Dedifferentiated amniotic fluid mesenchymal stem cell (primary cell): ENCODE measurements around the gene CEP128.

ENCODE experiments used
- DNase-seq: peaks from one replicate; pipeline ENCODE4 v3.0.0-alpha.2; 2016; ENCODE audit errors: extremely low spot score

The CEP128 gene

DNA sequence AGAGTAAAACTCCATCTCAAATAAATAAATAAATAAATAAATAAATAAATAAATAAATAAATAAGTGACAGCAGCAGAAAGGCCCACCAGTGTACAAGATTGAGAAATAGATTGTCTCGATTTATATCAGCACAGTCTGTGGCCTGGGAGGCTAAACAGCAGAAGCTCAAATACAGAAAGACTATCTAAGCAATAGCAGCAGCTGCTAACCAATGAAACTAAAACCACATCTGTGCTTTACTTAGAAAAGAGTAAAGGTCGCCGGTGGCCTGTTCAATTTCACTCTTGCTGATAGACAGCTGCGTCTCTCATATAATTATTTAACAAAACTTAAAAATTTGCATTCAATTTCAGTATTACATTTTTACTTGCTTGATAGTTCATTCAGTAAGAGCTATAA is 325.7 kb downstream of the CEP128 start:
- no peak for DNase-seq

DNA sequence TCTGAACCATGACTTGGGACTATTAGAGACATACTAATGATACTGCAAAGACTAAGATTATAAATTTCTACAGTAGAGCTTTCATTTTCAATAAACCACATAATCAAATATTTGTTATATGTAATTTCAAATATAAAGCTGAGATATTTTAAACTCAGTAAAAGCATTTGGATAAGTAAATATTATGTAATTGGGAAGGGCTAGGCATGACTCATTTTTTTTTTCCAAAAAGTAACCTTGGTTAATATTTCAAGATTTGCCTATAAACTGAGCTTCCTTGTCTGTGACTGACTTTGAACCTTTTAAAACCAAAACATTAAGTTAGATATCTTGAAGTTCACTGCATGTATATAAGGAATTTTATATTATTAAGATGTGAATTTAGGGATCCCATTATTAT is 332.5 kb downstream of the CEP128 start:
- DNase-seq = no peak

DNA sequence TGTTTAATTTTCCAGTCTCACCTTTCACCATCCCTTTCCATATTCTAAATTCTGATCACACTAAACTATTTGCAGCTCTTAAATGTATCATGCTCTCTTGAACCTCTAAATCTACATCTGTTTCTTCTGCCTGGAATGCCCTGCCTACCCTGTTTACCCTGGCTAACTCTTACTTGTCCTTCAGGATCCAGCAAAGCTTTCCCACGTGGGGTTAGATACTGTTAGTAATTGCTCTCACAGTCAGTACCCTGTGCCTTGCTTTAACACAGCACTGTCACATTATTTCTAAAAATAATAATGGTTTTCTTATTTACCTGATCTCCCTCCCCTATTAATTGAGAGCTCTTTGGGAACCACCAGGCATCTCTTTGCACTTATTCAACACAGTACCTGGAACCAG is 333.0 kb downstream of the CEP128 start:
- no peak for DNase-seq

DNA sequence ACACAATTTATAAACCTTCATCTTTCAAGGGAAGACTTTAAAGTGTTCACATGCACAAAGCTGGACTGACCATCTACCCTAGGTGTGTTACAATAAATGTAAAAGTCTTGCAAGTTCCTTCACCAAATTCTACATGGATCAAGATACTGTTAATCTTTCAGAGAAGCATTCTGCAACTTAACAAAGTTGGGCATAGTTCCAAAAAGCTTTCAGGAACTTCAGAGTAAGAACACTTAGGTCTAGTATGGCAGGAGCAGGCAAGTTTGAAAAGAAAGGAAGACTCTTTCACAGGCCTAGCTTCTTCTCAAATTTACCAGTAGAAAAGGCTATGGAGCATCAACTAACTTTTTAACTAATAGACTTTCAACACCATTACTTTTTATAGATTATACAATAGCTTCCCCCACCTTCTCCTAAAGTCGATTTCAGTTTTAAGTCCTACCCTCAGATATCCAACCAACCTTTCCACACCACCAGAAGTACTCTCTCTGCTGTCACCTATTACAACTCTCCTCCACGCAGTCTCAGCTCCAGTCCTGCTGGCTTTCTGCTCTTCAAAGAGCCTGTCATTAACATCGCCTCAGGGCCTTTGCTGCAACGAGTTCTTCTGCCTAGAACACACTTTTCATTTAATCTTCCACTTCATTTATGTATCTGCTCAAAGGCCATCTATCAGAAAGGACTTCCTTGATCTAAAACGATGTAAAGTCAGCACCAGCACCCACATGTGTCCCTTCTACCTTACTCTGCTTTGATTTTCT is 333.9 kb downstream of the CEP128 start:
- no peak for DNase-seq

DNA sequence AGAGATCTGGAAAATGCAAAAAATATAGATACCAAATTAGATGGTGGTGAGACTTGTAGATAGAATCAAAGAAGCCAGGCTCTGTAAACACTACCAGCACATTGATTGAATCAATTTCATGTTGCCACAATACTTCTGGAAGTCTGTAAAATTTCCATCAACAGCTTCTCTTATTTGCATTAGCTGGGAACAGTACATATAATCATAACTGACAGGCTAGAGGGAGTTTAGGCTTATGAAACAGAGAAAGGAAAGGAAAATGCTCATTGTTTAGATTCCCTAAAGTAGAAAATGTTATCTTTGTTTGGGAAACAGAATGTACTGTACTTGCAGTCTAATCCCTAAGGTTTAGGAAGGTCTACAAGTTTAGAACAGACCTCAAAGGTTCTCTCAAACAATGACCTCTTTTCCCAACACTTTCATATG is 335.2 kb downstream of the CEP128 start:
- peak; percentile 19 for DNase-seq

DNA sequence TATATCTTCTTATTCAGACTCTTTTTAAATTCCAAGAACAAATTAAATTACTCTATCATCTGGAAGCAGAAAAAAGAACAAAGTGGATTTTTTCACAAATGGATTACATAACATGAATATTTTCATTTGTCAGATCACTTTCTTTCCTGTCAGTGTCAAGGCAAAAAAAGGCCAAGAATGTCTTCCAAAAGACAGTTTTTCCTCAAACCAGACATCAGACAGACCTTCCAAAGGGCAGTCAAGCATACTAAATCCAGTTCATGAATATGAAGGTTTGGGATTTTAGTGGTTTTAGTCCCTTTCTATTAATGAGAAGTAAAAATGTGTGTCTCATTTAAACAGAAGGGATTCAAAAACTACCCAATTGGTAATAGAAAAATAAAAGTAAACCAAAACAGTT is 336.0 kb downstream of the CEP128 start:
- DNase-seq = no peak

DNA sequence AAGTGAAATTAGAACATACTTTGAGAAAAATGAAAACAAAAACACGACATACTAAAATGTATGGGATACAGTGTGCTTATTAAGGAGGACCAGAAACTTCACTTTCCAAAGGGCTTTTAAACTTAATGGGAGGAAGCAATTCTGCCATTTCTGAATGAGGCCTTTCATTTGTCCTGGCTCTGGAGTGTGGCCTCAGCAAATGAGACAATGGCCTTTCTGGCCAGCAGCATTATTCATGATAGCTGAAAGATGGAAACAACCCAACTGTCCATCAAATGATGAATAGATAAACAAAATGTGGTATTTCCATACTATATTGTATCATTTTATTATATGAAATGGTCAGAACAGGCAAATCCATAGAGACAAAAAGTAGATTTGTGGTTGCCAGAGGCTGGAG is 338.6 kb downstream of the CEP128 start:
- DNase-seq = no peak

DNA sequence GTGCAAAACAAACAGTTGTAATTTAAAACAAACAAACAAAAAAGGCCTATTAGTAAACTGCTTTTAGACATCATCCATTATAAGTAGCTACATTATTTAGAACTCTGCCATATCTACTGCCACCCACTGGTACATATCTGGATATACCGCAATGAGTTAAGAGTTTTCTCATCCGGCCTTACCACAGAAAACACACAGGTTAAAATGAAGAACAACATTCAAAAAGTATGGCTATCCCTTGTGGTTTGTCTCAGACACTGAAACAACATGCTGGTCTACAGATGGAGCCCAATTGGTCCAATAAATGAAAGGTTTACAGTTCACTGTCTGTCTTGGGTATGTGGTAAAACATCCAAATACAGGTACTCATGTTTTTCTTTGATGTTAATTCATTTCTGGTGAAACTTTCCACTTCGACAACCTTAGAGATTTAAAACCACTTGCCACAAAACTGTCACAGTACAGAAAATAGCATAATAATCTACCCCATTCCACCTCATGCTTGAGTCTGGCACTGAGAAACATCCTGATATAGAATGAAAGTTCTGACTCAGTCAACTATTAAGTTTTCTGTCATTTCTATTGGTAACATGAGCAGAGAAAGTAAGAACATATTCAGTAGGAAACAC is 354.3 kb downstream of the CEP128 start:
- DNase-seq = peak; percentile 56

DNA sequence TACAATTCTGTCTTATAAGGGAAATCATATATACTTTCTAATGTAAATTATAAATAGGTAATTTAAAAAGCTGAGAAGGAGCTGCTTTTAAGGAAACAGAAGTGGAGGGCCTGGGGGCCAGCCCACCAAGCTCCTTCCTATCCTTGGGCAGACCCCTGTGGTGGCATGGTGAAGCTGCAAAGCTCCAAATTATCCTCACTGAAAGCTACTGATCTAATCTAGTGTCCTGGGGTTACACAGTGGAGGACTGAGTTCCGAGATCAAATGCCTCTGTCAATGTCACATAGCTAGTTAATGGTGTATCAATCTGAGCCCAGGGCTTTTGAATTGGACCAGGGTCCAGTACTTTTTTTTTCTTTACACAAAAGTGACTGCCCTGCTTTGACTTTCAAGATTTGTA is 355.4 kb downstream of the CEP128 start:
- no peak for DNase-seq

DNA sequence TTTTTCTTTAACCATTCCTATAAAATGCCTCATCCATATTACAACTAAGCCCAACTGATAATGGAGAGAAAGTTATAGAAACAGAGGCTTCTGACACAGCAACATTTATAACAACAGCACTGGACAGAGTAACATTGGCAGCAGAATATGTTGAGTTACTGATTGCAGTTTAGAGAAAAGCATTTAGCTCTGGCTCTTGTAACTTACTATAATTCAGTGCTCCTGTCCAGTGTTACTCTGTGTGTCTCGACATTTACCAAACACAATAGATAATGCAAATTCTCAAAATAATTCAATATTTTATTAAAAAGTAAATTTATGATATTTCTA is 356.1 kb downstream of the CEP128 start:
- no peak for DNase-seq

DNA sequence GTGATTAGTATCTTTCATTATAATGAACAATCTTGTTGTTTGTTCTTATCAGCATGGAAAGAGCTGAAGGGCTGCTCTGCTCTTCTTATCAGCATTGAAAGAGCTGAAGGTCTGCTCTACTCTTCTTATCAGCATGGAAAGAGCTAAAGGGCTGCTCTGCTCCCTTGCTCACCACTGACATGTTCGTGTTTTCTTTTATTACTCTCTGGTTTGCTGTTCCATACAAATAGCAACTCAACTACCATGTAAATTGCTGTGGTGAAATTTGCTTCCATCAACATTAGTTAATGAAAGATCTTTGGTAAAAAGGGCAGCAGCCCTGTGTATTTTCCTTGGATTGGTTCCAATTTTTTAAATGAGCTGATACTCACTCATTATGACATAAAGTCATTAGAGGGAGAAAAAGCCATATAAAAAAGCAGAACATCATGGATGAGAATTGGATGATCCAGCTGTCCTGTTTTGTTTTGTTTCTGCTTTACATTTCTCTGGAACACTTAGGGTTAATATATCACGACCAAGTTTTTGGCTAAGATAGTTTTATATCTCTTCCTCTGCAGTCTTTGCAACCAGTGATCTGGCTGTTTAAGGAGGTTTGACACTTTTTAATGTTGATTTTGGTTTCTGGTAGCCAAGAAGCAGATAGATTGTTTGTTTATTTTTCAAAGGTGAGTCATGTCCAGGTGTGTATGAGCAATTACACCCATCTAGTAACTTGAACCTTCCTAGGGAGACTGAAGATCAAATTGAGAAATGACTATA is 356.6 kb downstream of the CEP128 start:
- no peak for DNase-seq

DNA sequence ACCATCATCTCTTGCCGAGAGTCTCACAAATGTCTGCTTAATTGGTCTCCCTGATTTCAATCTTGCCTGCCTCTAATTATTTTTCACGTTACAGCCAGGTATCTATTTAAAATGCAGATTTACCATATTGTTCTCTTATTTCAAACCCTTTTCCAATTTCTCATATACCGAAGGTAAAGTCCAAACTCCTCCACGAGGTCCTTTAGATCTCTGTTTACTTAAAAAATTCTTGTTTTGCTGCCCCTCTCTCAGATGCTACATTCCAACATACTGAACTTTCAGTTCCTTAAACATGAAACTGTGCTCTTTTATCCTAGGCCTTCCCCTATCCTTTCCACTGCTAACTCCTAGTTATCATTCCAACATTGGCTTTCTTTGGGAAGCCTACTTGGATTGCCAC is 363.9 kb downstream of the CEP128 start:
- no peak for DNase-seq

DNA sequence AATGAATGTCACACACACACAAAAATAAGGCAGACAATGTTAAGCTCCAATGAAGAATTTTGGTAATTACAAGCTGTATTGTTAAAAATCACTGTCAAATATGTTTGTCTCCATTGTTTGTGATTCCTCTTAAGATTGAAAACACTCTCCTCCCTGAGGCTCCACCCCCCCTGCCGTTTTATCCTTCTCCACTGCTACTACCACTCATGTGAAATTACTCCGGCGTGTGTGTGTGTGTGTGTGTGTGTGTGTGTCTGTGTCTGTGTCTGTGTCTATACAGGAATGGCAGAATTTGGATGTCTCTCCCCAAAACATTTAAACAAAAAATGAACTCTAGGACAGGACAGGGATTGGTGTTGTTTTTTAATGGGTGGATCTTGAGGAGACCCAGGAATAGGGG is 365.1 kb downstream of the CEP128 start:
- DNase-seq = no peak

DNA sequence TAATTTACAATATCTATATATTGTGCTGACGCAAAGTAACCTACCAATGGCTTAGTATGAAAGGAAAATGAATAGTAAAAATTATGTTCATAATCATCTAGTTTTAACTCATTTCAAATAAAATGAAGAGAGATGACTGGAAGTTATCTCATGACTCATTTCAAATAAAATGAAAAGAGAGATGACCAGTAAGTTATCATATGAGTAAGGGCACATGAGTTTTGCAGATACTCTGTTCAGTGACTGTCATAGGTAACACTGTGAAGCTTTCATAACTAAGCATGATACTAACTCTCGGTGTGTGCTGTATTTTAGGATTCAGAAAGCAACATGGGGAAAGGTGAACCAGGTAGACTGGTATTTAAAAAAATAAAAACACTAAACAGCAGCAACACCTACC is 365.8 kb downstream of the CEP128 start:
- no peak for DNase-seq

DNA sequence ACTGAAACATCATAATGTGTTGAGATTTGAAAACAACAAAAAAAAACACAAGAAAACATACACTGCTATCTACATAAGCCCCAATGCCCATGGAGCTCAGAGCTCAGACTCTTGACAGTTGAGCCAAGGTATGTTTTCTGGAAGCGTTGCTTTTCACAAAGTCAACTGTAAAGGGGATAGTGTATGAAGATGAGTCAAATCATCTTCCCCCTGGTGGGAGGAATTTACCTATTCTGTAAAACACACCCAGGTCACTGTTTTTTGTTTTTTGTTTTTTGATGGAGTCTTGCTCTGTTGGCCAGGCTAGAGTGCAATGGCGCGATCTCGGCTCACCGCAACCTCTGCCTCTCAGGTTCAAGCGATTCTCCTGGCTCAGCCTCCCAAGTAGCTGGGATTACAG is 368.9 kb downstream of the CEP128 start:
- DNase-seq = no peak

DNA sequence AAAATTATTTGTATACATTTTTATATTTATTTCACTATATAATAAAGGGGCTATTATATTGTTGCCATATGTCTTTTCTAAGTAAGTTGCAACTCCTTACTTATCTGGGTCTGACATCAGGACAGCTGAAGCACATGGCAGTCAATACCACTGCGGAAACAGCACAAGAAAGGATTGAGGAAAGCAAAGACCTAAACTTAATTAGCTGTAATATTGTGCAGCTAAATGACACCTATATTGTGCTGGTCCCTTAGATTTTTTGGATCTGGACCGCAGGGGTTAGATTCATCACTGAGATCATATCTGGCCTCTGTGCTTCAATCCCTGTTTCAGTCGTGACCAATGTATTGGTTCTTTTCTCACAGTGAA is 370.6 kb downstream of the CEP128 start:
- DNase-seq = no peak

DNA sequence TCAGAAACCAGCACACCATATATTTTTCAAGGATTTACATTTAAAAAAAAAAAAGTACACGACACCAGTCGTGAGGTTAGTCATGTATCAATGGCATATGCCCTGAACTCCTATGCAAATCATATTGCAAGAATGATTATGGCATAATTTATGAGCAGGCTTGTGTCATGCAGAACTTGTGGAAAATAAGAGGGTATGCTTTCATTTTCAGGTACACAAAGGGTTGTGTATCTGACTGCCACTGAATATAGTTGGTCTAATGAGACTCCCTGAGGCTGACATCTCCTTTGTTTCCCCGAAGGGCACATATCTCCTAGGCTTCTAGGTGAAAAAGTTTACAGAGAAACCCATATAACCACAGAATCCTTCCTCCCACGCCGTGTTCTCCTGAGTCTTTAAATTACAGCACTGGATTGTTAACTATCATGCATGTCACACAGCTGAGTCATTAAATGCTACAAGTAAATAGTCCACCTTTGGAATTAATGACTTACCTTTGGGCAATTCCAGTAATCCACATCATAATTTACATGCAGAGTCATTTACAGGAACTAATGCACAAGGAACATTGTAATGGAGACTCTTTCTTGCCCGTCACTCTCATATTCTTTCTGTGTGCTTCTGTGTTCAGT is 373.5 kb downstream of the CEP128 start:
- no peak for DNase-seq

DNA sequence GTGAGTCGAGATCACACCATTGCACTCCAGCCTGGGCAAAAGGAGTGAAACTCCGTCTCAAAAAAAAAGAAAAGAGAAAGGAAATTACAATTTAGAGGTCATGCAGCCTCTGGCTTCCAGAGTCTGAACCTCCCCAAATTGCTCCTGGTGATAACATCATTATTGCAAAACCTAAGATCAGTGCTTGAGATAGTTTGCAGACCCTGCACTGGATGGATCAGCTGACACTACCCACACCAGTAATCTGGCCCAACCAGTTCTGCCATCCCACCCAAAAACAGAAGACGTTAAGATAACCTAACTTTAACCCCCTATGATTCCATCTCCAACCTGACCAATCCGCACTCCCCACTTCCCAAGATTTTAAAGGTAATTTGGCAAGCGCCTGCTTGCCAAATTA is 376.5 kb downstream of the CEP128 start:
- no peak for DNase-seq

DNA sequence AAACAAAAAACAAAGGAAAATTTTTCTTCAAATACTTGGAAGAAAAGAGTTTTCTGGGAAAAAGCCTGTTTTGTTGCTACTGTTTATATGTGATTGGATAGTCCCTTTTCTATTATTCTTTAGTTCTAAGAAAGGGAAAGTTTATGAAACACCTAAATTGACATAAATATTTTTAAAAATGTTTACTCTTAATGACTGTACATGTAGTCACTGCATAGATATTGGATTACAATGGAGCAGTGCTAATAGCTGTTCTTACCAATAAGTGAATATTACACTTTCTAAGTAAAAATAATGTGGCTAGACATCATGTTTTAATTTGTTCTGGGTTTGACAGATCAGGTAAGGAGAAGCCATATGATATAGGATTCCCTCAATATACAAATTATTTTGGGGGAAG is 377.5 kb downstream of the CEP128 start:
- DNase-seq = no peak

DNA sequence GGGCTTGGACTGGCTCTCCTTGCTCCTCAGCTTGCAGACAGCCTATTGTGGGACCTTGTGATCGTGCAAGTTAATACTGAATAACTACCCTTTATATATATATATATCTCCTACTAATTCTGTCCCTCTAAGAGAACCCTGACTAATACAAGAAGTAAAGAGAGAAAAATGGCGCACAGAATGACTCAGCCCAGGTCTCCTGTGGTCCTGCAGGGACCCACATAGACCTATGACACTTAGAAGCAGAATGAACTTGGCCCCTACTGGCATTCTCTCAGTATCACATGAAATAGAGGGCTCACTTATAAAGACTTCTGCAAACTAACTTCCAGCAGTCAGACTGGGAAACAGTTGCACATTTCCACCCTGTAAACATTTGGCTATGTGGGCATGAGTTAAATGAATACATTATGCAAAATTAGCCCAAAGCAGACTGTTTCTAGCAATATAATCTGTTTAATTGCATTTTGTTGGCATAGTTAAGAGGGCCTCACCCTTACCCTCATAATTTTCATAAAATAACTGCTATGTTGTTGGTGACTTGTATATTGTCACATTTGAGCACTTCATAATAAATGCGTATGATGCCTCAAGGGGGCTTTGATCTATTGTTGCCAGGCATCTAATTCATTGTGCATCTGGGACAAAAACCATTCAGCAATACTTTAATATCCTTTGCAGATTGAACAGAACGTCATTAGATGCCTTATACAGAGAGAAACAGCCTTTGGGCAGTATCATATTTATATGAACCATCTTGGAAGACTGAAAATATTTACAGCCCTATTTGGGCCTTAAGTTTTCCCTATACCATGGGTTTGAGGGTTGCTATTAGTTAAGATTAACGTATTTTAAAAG is 380.5 kb downstream of the CEP128 start:
- DNase-seq = no peak

DNA sequence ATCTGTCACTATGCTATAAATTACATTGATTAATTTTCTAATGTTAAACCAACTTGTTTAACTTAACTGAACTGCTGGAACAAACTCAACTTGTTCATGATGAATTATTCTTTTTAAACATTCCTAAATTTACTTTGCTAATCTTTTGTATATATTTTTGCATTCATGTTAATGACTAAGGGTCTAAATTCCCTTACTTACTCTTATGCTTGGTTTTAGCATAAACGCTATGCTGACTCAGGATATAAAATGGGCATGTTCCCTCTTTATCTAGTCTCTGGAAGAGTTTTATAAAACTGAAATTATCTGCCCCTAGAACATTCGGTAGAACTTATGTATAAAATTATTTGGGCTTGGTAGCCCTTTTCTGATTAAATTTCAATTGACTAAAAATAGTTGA is 387.4 kb downstream of the CEP128 start:
- no peak for DNase-seq

DNA sequence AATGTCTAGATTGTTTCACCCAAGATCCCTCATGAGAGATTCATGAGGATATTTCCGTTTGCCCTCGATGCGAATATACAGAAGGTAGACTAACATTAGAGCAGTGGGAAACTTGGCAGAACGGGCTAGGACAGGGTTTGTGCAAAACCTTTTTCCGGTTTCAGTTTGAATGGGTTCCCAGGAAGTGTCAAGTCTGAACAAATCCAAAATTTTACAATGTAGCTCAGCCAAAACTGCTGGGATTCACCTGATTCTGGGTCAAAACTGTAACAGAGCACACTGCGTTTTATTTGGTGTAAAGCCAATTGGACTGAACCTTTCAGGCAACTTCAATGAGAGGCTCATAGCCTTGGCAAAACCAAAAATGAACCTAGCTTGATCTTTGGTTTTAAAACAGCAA is 392.4 kb downstream of the CEP128 start:
- DNase-seq = no peak
